ENCODE data around the gene ISG20. TPM values are rescaled to one million over a fixed set of nuclear protein-coding genes. Genes with fewer than 3 reads are reported as not detected.
A peak's percentile ranks its signal among the peaks of the same experiment; 100 is the strongest.

The ISG20 gene
- total and polyA plus RNA-seq, 2 of the 8 experiments (the other 6 are each of a cell fraction or from before 2014, with no cell fraction given): 2.9 to 5.2 TPM

DNA sequence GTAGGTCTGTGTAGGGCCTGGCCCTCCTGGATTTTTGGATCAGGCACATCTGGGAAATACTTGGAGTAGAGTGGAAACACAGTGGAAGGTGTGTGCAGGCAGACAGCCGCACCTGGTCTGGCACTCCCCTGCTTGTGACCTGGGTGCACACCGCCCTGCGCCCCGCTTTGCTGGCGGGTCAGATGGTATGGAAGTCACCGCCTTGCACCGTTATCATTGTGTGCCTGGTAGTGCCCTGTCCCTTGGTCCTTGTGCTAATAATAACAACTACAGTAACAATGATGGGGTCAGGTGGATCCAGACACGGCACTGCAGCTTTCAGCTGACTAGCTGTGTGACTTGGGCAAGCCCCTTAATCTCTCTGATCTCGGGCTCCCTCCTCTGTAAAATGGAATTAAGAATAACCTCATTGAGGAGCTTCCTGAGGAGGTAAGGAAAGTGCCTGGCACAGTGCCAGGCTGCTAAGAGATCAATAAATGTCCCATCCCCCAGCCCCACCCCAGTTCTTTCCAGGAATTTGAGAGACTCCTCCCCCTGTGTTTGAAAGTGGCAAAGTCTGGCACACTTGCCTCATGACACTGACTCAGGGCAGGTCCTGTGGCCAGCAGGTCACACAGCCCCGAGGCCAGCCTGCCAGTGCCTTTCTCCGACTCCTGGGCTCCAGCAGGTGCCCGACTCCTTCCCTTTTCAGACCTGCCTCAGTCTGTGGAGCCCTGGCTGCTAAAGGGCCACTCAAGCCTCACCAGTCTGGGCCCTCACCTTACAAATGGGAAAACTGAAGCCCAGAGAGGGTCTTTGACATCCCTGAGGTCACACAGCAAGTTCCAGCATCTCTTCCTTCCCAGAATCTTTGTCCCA, 9.8 kb downstream of the ISG20 start:
- ChIA-PET POLR2A (ENCODE audit: partially characterized antibody) (interaction anchor here (0.5 to 2.8 kb wide), 3 partner anchors 11 to 363 kb away, joined by 3 to 11 read pairs (median 3); partner anchors contain the start of gene ISG20), CTCF (ENCODE audit: partially characterized antibody) (interaction anchor here (1.1 kb wide), 1 partner anchor 193 kb away, joined by 3 read pairs; no protein-coding TSS in a partner anchor)
- Histone ChIP-seq H4K8ac (ENCODE audit: extremely low read depth, insufficient read depth, low read length) (peak overlapping the region; percentile 36; the same call in 1 of the 2 replicates), H3K56ac (replicated peaks; ENCODE audit: insufficient read length, low read depth, low read length) (no peak overlapping the region), H3K23ac (ENCODE audit: insufficient read length) (no peak overlapping the region), H3K23me2 (ENCODE audit: low read depth, low read length) (no peaks in the 10 kb centered on the region), H3K4me3 (ENCODE audit: extremely low read depth in 1 of 4, insufficient read depth in 2 of 4, low read depth in 3 of 4, low read length in 4 of 4) (no peak overlapping the region), H2BK12ac (ENCODE audit: low read depth, low read length) (no peak overlapping the region), H3K27ac (ENCODE audit: low read depth, low read length) (no peak overlapping the region), H2AK5ac (ENCODE audit: low read depth, low read length) (peak overlapping the region; percentile 53; the same call in 1 of the 2 replicates), H2BK5ac (ENCODE audit: low read depth, low read length) (no peak overlapping the region), H3K9ac (replicated peaks in 1 of 4; ENCODE audit: extremely low read depth in 1 of 4, low read depth in 3 of 4, low read length in 3 of 4) (no peak overlapping the region), H2BK20ac (ENCODE audit: low read length) (no peak overlapping the region), H3K36me3 (ENCODE audit: control insufficient read depth in 2 of 4, insufficient read depth in 4 of 4, low read length in 3 of 4) (no peaks in the 10 kb centered on the region), H3K4me2 (ENCODE audit: insufficient read depth in 1 of 2, low read depth in 2 of 2, low read length in 2 of 2) (no peak overlapping the region), H3K27me3 (replicated peaks in 1 of 4; ENCODE audit: control insufficient read depth in 3 of 4, extremely low read depth in 1 of 4, insufficient read depth in 3 of 4, low read length in 3 of 4) (no peaks in the 10 kb centered on the region), H3K18ac (ENCODE audit: extremely low read depth, low read length) (no peak overlapping the region), H2BK120ac (replicated peaks; ENCODE audit: low read depth, low read length) (no peak overlapping the region), H4K91ac (replicated peaks; ENCODE audit: insufficient read length, low read length) (no peak overlapping the region), H2AFZ (ENCODE audit: low read length) (no peak overlapping the region), H3K9me3 (ENCODE audit: insufficient read depth in 2 of 2, low read depth in 1 of 2, low read length in 1 of 2) (no peaks in the 10 kb centered on the region), H3K79me1 (ENCODE audit: low read depth, low read length) (no peaks in the 10 kb centered on the region; the same call in 1 of the 2 replicates), H4K5ac (ENCODE audit: insufficient read length, low read depth, low read length) (no peak overlapping the region), H3K14ac (ENCODE audit: insufficient read length) (no peak overlapping the region), H3K4me1 (replicated peaks in 1 of 4; ENCODE audit: control insufficient read depth in 3 of 4, insufficient read depth in 4 of 4, low read length in 3 of 4) (peaks cover 0 to 19% (median 10%) of the 10 kb centered on the region in 4 experiments; a peak in 6 of 7 replicates), H3K79me2 (ENCODE audit: control insufficient read depth in 1 of 2, insufficient read depth in 2 of 2, low read length in 2 of 2) (no peaks in the 10 kb centered on the region), H4K20me1 (replicated peaks in 1 of 2; ENCODE audit: control insufficient read depth in 1 of 2, insufficient read depth in 2 of 2, low read length in 2 of 2) (no peaks in the 10 kb centered on the region), H3K4ac (replicated peaks; ENCODE audit: insufficient read length, low read depth, low read length) (no peak overlapping the region), H2BK15ac (ENCODE audit: low read length) (0 out of 2 replicates have a peak overlapping the region, but pooled peaks have one; percentile 61)
- DNase-seq (ENCODE audit: low read depth in 1 of 2, low spot score in 2 of 2) (peak in 1 of 2 experiments; percentile 36), FAIRE-seq (no peak)
- WGBS, 2 experiments (ENCODE audit: extremely low coverage in 1 of 2, insufficient coverage in 1 of 2, insufficient read length in 1 of 2, insufficient replicate concordance in 2 of 2, low coverage in 1 of 2, low lambda C conversion rate in 2 of 2, missing lambda C conversion rate in 1 of 2): 91% methylated on average over 12 of the region's 12 CpGs; no CpG with 5 or more reads in 1 of the 2 experiments
- TF ChIP-seq SP4 (IDR thresholded peaks at IDR 0.05; ENCODE audit: low read length) (no peak), RNF2 (IDR thresholded peaks at IDR 0.05; ENCODE audit: borderline replicate concordance, low read depth, low read length, missing control alignments, poor library complexity, severe bottlenecking) (no peak), SP2 (IDR thresholded peaks at IDR 0.05; ENCODE audit: low read length) (no peak), RFX5 (IDR thresholded peaks at IDR 0.05; ENCODE audit: borderline replicate concordance, low read depth, low read length) (no peak), SIRT6 (IDR thresholded peaks at IDR 0.05; ENCODE audit: low read length) (no peak), GABPA (IDR thresholded peaks at IDR 0.05; ENCODE audit: borderline replicate concordance, insufficient read depth, low read length) (no peak)
- TF ChIP-seq, protein P1, sequence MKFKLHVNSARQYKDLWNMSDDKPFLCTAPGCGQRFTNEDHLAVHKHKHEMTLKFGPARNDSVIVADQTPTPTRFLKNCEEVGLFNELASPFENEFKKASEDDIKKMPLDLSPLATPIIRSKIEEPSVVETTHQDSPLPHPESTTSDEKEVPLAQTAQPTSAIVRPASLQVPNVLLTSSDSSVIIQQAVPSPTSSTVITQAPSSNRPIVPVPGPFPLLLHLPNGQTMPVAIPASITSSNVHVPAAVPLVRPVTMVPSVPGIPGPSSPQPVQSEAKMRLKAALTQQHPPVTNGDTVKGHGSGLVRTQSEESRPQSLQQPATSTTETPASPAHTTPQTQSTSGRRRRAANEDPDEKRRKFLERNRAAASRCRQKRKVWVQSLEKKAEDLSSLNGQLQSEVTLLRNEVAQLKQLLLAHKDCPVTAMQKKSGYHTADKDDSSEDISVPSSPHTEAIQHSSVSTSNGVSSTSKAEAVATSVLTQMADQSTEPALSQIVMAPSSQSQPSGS (IDR thresholded peaks at IDR 0.05; ENCODE audit: low read length): no peak
- TF ChIP-seq, protein P2, sequence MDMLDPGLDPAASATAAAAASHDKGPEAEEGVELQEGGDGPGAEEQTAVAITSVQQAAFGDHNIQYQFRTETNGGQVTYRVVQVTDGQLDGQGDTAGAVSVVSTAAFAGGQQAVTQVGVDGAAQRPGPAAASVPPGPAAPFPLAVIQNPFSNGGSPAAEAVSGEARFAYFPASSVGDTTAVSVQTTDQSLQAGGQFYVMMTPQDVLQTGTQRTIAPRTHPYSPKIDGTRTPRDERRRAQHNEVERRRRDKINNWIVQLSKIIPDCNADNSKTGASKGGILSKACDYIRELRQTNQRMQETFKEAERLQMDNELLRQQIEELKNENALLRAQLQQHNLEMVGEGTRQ (IDR thresholded peaks at IDR 0.05; ENCODE audit: low read length): no peak
